Muscle of back (tissue), 11 donors: ENCODE data around the gene RIN3. TPM values are rescaled to one million over a fixed set of nuclear protein-coding genes. Genes with fewer than 3 reads are reported as not detected.
A peak's percentile ranks its signal among the peaks of the same experiment; 100 is the strongest.
"Not testable (repeated sequence)": the region's sequence is repeated elsewhere in the genome, so short reads cannot be mapped to it uniquely, and the experiment has no call there.

Experiments
- DNase-seq, 3 donors: peaks; one replicate each; pipeline versions ENCODE4 v3.0.0 to v3.0.0-alpha.2; 2013
- polyA plus RNA-seq, 10 donors: library from polyadenylated mRNA; unstranded; fragments of 120-200 nt; gene quantifications; one replicate each; pipeline ENCODE4 v1.2.1, GENCODE V29; 2013; ENCODE audit not compliant: insufficient read length in 10 of 10

The RIN3 gene
- polyA plus RNA-seq, 10 donors, result 10.3 to 17.0 (median 12.8) TPM

DNA sequence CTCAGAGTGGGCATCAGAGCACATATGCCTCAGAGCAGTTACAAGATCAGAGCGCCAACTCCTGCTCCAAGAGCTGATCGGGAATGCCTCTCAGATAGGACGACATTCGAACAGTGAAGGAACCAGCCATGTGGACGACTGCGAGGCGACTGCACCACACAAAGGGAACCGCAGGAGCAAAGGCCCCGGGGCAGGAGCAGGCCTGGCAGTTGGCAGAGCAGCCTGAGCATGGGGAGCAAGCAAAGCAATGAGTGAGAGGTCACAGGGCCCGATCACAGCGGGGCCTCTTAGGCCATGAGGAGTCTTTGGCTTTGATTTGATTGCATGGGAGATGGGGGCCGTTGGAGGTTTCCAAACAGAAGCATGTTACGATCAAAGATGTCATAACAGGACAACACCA is 144.6 kb downstream of the RIN3 start:
- DNase-seq, result no peak

DNA sequence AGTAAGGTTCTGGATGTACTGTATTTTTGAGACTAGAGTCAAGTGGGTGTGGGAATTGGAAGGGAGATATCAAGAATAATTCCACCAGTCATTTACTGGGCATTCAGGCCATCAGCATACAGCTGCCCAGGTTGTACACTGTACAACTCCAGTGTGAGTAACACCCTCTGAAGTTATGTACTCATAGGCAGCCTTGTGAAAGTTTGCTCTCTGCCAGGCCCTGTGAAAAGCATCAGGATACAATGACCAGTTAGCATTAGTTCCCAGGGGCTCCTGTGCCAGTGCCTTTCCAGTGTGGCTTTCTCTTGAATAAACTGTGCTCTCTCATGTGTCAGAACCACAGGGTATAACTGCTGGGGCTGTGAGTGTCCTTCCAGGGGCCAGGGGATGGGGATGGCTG is 145.1 kb downstream of the RIN3 start:
- no peak for DNase-seq

DNA sequence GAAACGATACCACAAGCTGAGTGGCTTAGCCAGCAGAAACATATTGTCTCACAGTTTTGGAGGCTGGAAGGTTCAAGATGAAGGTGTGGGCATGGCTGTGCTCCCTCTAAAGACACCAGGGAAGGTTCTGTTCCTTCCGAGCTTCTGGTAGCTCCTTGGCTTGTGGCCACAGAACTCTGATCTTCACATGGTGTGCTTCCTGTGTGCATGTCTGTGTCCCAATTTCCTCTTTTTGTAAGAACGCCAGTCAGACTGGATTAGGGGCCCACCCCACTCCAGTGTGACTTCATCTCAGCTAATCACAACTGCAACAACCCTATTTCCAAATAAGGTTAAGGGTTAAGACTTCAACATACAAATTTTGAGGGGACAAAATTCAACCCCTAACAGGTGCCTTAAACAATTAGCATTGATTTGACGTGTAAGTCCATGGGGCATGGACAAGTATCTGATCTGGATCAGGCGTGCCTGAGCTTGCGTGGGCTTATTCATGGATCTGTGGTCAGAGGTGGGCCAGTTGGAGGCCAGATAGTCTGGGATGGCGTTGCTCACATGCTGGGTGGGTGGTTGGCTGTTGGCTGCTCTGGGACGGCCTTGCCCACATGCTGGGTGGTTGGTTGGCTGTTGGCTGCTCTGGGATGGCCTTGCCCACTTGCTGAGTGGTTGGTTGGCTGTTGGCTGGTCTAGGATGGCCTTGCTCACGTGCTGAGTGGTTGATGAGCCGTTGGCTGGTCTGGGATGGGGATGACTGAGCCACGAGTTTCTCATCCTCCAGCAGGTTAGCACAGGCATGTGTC is 146.4 kb downstream of the RIN3 start:
- DNase-seq, result peak in 1 of 3 donors; percentile 44

DNA sequence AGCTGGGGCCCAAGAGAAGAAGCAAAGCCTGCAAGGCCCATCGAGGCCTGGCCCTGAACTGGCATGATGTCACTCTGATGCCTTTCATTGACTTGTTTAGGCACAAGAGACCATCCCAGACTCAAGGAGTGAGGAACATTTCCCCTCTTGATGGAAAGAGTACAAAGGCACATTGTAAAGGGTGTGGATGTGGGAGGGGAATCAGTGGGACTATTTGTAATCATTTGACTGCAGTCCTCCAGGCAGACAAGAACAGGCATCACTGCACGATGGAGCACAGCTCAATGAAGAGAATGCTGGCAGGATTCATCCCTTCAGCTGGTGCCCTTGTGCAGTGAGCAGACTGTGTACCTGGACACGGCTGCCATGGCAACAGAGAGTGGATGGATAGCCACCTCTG is 147.0 kb downstream of the RIN3 start:
- DNase-seq, result no peak

DNA sequence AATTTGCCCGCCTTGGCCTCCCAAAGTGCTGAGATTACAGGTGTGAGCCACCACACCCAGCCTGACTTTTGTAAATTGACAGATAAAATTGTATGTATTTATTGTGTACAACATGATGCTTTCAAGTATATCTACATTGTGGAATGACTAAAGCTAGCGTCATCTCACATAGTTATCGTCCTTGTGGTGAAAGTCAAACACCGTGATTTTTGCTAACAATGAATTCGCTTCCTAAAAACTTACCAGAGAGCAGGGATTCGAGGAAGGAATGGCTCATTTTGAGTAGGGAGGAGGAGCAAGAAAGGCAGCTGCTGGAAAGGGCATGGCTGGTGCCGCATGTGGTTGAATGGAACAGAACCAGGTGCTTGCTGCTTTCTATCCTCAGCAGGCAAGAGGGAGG is 149.5 kb downstream of the RIN3 start:
- no peak for DNase-seq

DNA sequence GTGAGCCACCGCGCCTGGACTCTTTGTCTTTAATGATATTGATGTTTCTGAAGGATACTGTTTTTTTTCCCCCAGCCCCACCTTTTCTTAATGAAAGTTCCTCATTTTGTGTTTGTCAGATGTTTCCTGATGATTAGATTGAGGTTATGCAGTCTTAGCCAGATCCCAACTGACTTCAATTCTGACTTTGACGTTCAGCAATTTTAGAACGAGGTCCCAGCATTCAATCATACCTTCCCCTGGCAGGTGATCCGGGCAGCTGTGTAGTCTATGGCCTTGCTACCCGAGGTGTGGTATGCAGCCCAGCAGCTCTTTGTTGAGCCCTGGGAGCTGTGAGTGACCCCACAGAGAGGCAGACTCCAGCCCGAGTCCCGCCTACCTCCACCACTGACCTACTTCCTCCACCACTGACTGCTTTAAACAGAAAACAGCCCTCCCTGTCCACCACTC is 152.1 kb downstream of the RIN3 start:
- no peak for DNase-seq

DNA sequence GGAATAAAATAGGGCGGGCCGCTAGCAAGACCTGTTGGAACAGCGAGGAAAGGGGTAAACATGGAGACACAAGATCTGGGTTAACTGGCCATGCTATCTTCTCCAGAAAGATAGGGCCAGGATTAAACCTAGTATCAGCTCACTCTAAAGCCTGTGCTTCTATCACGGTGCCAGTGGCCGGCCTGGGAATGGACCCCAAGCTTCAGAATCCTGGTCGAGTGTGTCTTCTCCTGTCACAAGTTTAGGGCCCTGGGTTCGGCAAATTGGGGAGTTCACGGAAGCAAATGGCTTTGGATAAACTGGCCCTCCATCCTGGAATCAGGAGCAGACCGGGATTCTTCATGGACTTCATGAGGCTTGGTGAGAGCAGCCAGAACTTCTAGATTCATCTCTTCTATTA is 152.7 kb downstream of the RIN3 start:
- DNase-seq, result no peak

DNA sequence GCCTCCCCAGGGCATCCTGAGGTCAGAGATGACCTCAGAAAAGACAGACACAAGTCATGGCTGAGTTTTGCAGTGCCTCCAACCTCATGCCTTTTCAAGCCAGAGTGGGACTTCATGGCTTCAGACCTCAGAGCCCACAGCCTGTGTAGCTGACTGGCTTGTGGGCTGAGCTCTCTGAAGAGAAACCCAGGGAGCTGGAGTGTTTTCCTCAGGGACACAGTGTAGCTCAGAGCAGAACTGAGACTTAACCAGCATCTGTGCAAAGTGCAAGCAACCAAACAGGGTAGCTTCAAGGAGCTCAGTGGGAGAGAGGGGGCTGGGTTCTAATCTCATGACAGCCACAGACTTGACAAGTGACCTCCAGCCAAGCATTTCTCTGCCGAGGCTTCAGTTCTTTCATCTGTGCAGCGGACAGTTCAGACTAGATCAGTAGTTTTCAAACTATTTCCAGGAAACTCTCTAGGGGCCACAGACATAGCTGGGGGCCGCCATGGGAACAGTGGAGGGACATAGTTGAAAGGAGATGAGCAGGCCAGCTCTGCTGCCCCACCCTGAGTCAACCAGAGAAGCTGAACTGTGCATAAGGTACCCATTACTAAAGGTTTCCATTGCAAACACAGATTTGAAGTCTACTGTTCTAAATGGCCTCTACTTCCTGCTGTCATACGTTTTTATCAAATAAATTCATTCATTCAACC is 154.8 kb downstream of the RIN3 start:
- DNase-seq, result no peak

DNA sequence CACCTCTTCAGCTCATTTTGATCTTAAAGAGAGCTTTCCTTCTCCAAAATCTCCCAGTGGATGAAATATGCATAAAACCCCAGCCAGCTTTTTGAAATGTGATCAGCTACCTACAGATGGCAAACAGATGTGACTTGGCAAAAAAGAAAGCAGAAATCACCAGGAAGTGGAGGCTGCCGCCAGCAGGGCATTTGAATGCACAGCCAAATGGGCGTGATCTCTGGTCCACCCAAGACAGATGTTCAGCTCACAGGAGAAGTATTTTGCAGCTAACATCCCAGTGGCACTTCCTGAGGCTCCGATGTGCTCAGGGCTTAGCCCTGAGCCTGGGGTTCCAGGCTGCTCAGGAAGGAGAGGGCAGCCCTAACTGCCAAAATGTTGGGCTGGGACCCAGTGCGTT is 156.6 kb downstream of the RIN3 start:
- DNase-seq, result peak; percentile 58 to 82 (median 59)

DNA sequence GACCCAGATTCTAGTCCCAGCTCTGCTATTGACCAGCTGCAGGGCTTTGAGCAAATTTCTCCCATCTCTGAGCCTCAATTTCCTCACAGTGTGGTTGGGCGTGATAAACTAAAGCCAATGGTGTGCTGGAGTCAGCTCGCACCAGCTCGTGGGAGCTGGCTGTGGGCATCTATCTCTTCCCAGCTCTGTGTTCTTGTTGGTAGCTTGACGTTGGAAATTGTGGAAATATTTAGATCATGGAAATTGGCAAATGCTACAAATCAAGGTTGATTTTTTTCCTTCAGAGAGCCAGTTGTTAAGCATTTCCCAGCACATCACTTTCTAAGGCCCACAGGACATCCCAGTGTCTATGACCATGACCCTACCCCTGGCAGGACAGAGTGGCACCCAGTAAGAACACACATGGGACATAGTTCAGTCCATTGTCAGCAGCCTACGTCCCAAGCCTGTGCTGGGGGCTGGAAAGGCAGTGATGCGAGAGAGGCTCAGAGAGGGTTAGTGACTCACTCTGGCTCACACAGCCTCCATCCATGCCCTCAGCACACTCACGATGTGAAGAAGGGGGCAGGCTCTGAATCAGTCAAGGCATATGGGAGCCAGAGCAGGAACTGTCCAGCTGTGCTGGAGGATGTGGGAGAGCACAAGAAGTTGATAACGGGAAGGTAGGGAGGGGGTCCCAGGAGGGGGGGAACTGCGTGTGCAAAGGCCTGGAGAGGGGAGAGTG is 157.2 kb downstream of the RIN3 start:
- no peak for DNase-seq

DNA sequence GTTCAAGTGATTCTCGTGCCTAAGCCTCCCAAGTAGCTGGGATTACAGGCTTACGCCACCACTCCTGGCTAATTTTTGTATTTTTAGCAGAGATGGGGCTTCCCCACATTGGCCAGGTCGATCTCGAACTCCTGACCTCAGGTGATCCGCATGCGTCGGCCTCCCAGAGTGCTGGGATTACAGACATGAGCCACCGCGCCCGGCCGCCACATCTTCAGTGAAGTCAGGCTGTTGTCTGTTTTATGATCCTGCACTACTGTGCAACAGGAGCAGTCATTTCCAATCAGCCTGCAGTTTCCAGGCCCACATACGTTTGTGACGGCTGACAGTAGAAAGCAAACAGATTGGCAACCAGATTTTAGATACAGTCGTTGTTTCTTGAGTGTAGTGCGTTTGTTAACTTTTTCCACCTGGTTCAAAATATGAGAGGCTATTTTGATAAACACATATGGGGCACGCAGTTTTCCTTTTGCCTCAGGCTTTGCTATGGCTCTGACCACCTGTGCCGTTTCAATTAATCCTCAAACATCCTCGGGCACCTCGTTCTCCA is 160.1 kb downstream of the RIN3 start:
- DNase-seq, result no peak

DNA sequence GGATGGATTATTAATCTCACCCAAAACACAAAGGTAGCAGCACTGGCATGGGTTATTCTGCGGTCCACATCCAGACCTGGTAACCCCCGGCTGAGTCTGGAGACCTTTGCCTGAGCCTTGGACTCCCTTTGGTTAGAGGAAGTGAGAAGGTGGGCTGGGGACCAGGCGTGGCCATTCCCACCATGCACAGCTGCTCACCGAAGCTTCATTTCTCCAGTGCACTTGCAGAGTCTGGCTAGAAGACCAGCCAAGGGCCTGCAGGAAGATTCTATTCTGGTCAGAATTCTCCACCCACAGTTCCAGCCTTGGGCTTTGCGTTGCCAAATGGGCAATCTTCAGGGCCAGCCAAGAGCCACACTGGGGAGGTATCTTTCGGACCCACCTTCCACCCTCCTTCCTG is 161.8 kb downstream of the RIN3 start:
- no peak for DNase-seq

DNA sequence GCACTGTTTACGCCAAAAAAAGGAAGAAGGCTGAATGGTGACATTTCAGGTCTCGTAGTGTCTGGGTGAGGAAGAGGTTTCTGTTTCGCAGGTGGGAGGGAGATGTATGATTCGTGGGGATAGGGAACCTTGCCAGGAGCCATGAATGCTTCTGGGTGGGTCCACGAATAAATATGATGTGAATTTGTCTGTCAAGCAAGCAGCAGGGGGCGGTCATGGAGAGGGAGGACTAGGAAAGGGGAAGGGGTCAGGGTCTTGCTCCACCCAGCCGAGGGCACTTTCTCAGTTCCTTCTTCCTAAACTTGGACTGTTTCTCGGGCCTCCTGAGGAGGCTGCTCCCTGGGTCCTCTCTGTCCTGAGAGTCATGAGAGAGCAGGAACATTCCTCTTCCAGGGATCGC is 162.4 kb downstream of the RIN3 start:
- no peak for DNase-seq

DNA sequence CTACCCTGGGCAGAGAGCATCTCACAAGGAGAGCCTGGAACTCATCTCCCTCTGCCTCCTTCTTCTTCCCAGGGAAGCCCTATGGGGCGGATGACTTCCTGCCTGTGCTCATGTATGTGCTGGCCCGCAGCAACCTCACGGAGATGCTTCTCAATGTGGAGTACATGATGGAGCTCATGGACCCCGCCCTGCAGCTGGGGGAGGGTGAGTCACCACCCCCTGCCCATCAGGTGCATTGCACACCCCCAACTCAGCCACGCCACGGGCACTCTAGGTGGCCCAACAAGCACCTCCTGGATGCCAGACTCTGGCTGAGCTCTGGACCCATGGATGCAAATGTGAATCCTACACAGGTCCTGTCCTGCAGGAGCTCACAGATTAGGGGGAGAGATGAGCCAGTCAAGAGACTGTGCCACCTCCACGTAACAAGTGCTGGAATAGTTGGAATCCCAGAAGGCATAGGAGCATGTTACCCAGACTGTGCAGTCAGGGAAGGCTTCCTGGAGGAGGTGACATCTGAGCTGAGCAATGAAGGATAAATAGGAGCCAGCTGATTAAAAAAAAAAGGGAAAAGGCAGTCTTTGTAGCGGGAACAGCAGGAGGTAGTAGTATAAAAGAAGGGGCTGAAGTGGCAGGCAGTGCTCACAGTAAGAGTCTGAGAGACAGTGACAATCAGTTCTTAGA is 163.0 kb downstream of the RIN3 start:
- no peak for DNase-seq

DNA sequence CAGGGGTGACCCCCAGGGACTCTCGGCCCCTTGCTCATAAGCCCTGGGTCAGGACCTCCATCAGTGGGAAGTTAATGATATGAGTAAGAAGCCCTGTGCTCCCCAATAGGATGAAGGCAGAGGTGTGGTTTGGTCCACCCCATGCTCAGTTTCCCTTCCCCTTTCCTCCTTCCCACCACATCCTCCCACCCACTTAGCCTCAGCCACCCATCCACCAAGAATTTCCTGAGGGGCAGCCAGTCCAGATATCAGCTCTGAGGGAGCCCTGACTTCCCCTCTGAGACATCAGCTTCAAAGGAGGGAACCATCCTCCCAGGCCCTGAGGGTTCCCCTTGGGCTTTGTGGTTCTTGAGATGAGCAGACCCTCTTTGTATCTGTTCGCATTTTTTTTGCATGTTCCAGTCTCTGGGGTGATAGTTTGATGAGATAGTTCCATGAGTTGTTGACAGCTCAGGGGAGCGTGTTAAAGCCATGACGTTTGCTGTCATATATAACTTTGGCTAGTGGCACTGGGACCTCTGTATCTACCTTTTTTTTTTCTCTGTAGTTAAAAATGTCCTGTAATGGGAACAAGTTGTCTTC is 163.6 kb downstream of the RIN3 start:
- DNase-seq, result no peak

DNA sequence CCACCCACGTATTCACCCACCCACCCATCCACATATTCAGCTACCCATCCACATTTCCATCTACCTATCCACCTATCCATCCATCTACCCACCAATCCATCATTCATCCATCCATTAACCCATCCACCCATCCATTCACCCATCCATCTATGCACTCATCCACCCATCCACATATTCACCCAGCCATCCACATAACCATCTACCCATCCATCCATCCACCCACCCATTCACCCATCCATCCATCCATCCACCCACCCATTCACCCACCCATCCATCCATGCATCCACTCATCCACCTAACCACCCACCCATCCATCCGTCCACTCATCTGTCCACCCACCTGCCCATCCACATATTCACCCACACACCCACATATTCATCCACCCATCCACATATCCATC is 164.4 kb downstream of the RIN3 start:
- no peak for DNase-seq

DNA sequence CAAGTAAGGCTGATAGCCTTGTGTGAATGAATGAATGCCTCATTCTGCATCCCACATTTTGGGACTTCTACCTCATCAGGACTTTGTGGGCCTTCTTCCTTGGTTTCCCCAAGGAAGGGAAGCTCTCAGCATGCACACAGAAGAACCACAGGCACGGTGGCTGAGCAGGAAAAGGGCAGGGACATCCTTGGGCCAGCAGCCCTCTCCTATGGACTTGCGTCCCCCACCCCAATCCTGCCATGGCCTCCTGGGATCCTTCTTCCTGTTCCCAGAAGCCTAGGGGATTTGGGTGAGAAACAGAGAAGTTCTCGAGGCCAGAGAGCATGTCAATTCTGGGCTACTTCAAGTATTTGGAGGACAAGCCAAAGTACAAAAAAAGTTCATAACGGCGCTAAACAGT is 165.2 kb downstream of the RIN3 start:
- no peak for DNase-seq

DNA sequence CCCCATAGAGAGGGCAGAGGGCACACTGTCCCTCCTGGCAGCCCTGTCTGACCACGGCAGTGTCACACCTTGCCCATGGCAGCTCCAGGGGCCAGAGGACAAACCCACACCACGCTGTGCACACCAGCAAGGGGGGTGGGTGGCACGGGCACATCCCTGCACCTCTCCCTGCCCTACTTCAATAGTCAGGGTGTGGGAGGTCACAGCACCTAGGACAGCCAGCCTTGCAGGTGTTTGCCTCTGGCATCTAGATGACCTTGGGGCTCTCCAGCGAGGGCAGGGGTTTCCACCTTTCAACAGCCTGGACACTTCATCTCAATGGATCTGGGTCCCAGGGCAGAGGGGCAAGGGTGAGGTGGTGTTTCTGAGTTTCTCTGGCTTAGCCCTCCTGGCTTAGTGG is 165.7 kb downstream of the RIN3 start:
- no peak for DNase-seq

DNA sequence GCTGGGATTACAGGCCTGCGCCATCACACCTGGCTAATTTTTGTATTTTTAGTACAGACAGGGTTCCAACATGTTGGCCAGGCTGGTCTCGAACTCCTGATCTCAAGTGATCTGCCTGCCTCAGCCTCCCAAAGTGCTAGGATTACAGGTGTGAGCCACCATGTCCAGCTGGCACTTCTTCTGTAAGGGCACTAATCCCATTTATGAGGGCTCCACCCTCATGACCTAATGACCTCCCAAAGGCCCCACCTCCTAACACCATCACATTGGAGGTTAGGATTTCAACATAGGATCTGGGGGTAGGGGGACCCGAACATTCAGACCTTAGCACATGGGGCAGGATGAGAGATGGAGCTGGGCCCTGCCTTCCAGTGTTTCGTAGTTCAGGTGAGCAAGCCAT is 166.7 kb downstream of the RIN3 start:
- DNase-seq, result not testable (repeated sequence)

DNA sequence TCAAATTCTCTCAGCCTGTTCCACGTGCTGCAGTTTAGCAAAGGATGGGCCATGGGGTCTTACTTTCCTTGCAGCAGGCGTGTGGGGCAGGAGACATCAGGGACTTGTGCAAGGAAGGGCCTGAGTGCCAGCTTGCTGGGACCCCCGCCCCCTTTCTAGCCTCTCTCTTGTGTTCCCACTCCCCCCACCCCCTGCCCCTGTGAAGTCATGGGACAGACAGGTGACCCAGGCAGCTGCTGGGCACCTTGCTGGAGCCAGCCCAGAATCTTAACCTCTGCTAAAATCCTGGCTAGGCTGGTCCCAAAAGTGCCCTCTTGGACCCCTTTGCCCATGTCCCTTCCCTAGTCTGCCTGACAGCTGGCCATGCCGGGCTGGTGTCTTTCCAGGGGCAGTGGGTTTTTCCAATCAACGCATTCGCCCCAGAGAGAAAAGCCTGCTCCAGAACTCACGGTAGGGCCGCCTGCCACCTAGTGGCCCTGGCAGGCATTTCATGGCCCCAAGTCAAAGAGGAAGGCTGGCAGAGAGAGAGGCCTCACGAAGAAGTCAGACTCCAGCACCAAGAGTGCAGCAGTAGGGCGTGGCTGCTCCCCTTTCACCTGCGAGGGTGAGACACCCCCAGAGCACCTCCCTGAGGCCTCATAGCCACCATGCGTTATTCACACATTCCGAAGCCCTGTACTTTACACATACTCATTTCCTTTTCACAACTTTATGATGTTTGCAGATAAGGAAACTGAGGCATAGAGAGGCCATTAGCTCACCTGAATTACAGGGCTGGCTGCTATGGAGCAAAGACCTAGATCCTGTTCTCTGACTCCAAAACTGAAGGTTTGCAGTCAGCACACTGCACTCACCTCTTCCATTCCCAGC is 167.4 kb downstream of the RIN3 start:
- peak; percentile 65 to 89 (median 82) for DNase-seq
